ENCODE measurements around the gene KRT84. TPM values are rescaled to one million over a fixed set of nuclear protein-coding genes. Genes with fewer than 3 reads are reported as not detected.

The KRT84 gene
- total RNA-seq, 1 experiment from 2014 or later, result not detected

- DNase-seq (ENCODE audit: low read depth), result no peak
Measured at GRCh38 chr12:52383331-52383730, 2.1 kb downstream of the KRT84 start.

DNA sequence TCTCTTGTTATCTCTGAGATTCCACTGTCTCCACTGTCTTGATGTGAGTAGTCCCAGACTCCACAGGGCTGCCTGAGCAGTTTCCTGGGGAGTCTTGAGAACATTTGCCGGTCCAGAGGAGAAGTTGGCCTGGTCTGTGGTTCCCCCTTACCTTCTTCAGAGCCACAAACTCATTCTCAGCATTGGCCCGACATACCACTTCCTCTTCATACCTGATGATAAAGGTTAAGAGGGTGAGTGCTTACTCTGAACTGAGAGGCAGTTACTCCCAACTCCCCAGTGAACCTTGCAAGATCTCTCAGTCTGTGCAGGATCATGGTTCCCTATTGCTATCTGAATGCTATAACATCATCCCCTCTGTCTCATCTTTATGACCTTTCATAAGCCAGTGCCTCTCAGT, 2.6 kb downstream of the KRT84 start:
- DNase-seq (ENCODE audit: low read depth), result no peak

DNA sequence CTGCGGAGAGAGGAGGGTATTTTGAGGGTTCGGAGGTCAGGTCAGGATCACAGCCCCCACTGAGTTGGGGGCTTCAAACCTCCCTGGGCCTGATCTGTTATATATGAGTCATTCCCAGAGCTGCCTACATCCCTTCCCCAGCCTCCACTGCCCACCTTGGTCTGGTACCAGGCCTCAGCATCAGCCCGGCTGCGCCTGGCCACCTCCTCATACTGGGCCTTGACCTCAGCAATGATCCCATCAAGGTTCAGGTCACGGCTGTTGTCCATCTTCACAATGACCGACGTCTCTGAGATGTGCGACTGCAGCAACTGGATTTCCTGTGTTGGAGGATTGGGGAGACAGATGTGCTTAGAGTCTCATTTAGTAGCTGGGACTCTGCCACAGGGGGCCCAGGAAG, 4.2 kb downstream of the KRT84 start:
- no peak for DNase-seq (ENCODE audit: low read depth)

DNA sequence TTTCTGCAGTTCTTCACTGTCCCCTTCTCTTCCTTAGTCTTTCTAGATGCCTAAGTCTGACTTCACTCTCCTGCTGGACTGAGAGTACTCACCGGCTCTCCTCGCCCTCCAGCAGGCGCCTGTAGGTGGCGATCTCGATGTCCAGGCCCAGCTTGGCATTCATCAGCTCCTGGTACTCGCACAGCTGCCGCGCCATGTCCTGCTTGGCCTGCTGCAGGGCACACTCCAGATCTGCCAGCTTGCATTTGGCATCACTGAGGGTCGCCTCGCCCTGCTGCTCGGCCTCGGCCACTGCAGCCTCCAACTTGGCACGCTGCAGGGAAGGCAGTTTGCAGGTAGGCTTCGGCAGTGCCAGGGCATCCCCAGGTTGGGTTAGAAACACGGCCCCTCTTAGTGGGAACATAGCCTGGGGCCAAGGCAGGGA, 5.2 kb downstream of the KRT84 start:
- DNase-seq (ENCODE audit: low read depth), result peak; percentile 64

- no peak for DNase-seq (ENCODE audit: low read depth)
Measured at GRCh38 chr12:52379536-52379935, 5.9 kb downstream of the KRT84 start.

DNA sequence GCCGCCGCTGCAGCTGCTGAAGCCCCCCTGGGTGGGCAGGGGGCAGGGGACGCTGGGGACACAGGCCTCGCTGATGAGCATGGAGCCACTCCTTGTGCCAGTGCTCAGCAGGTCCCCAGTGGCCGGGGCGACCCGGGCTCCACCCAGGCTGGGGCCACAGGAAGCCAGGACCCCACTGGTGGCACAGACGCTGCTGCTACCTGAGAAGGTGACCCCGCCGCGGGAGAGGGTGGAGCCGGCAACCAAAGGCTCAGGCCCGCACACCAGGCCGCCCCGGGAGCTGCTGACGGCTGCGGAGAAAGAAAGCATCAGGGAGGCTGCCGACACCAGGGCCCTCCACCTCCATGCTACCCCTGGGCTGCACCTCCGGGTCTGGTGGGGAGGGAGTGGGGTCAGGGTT, 7.4 kb downstream of the KRT84 start:
- DNase-seq (ENCODE audit: low read depth), result no peak

- DNase-seq (ENCODE audit: low read depth), result no peak
Measured at GRCh38 chr12:52377266-52377665, 8.2 kb downstream of the KRT84 start.

DNA sequence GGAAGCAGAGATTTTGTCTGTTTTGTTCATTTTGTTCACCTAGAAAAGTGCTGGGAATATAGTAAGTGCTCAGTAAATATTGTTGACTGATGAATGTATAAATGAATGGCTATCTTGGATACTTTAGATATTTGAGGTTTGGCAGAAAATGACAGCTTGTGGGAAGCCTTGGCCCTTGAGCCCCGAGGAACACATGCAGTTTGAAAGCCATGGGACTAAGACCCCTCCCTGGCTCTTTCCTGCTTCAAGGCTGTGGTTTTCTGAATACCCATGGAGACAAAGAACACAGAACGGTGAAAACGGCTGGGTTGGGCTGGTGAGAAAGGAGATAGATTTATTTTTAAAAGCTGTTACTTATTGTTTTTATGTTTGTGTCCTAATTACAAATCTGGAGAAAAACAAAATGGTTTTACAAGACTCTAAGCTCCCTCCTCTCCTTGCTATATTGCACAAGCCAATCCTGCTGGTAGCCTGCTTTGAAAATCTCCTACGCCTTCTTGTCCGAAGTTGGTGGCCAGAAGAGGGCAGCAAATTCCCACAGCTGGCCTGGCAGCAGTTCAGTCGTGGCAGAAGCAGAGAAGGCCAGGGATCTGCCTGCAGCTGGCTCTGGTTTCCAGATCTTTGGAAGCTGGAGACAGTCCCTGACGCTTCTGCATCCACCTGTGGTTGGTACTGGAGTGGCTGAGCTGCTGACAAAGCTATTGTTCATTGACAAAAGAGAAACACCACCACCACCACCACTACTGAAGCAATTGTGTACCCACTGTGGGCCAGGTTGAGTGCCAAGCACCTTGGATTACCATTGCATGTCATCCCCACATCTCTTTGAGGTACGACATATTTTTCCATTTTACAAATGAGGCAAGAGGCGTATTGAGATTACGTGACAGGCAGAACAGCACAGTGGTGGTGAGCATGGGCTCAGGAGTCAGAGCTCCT, 13.0 kb downstream of the KRT84 start:
- peak; percentile 85 for DNase-seq (ENCODE audit: low read depth)

GRCh38 chr12:52371716-52372115, 13.7 kb downstream of the KRT84 start:
- DNase-seq (ENCODE audit: low read depth), result no peak

GRCh38 chr12:52370926-52371608, 14.4 kb downstream of the KRT84 start:
- no peak for DNase-seq (ENCODE audit: low read depth)

DNA sequence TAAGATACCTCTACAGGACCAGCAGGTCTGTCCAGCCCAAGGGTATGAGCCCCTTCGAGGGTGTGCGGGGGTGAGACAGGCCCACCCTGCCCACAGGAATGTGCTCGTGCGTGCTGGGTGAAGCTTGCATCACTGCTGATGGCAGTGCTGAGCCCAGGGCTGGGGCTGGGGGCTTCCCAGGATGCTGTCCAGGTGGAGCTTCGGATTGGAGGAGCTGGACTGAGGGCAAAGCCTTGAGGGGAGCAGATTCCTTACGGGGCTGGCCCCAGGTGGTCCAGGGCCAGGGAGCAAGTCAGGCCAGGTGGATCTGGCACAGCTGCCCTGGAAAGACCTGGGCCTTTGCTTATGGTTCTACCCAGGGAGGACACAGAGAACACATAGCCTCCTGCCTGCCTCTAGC, 15.6 kb downstream of the KRT84 start:
- DNase-seq (ENCODE audit: low read depth), result no peak

DNA sequence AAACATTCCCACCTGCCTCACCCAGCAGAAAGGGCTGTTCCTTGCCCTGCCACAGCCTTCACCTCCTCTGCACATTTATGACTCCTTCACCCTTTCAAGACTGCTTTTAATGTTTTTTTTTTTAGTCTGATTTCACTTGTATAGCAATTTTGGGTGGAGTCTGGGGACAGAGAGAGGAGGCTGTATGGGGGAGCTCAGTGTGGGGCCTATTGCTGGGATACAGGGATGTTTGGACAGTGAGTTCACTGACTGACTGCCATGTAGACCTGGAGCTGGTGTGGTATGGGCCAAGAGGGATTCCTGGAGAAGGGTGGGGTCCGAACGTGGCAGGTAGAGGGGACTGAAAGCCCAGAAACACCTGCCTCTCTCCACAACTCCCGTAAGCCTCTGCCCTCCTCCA, 16.2 kb downstream of the KRT84 start:
- DNase-seq (ENCODE audit: low read depth), result no peak

GRCh38 chr12:52368508-52368907, 16.9 kb downstream of the KRT84 start:
- DNase-seq (ENCODE audit: low read depth), result no peak

DNA sequence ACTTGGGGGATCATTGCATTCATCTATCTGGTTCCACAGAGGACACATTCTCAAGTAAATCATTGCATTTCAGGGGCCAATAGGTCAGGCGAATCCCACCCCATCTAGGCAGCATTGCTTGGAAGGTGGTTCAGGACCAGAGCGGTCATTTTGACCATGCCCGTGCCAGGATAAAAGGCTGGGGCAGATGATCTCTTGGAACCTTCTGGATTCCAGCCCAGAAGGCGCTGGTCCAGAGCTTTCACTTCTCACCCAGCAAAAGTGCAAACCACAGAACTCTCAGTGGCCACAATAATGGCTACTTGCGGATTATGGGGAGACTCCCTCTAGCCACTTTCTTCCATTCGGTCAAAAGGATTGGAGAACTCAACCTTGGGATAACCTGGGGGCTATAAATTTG, 17.6 kb downstream of the KRT84 start:
- no peak for DNase-seq (ENCODE audit: low read depth)

GRCh38 chr12:52366738-52367485, 18.5 kb downstream of the KRT84 start, which contains the start of gene KRT85:
Gene KRT85, minus strand, starts transcription at chr12:52367481. Its CDS starts 76 bp downstream, at chr12:52367405.
- no peak for DNase-seq (ENCODE audit: low read depth)

- DNase-seq (ENCODE audit: low read depth), result no peak
Measured at GRCh38 chr12:52364901-52365489, 20.5 kb downstream of the KRT84 start.

DNA sequence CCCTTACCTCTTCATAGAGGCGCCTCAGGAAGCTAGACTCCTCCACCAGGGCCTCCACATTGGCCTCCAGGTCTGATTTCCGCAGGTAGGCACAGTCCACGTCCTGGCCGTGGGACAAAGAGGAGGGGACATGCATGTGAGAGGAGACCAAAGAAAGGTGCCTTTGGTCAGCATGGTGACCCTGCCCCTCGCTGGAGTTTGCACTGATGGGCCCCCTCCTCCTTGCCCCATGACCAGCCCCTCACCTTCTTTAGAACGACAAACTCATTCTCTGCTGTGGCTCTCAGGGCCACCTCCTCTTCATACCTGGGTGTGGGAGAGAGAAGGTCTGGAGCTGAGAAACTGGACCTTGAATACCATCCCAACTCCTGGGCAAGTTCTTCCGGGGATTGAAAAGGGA, 21.4 kb downstream of the KRT84 start:
- DNase-seq (ENCODE audit: low read depth), result no peak

GRCh38 chr12:52363111-52363679, 22.3 kb downstream of the KRT84 start:
- DNase-seq (ENCODE audit: low read depth), result no peak

DNA sequence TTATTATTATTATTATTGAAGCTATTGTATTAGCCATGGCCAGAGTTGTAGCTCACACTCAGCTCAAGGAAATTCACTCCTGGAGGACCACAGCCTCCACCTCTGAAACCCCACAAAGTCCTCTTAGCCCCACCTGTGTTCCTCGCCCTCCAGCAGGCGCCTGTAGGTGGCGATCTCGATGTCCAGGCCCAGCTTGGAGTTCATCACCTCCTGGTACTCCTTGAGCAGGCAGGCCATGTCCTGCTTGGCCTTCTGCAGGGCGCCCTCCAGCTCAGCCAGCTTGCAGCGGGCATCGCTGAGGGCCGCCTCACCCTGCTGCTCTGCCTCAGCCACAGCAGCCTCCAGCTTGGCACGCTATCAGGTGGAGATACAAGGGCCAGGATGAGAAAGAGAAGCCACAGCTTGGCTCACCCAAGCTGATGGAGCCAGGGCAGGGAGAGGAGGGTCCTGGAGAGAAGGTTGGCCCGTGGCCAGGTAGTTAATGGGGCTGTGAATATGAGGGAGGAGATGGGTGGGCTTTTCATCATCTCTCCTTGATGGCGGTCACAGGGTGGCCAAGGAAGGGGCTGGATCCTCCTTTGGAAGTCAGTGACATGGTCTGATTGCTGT, 23.2 kb downstream of the KRT84 start:
- no peak for DNase-seq (ENCODE audit: low read depth)

DNA sequence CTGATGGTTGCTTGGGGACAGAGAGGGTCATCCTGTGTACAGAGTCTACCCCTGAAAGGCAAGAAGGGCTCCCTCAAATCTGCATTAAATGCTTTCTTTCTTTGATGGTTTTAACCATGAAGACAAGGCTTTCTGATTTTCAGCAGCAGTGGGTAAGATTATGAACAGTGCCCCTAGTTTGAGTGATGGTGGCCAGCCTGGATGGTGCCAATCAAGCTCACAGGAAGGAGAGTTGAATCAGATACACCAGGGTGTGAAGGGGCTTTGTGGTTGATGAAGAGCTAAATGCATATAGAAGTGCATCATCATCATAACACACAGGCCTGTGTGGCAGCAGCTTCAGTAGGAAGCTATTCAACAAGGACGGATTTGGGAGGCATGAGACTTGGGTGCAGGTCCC, 23.9 kb downstream of the KRT84 start:
- DNase-seq (ENCODE audit: low read depth), result no peak

- no peak for DNase-seq (ENCODE audit: low read depth)
Measured at GRCh38 chr12:52360663-52361271, 24.7 kb downstream of the KRT84 start.

All from Daoy (cell line).